Activated CD4-positive, alpha-beta memory T cell treated with anti-CD3 and anti-CD28 coated beads for 36 hours (primary cell): Measurements from ENCODE around the gene TENT4A. TPM values are rescaled to one million over a fixed set of nuclear protein-coding genes. Genes with fewer than 3 reads are reported as not detected.

ENCODE experiments used
- CTCF ChIA-PET: fragments of 350-600 bp; sonication (Branson Sonifier 250); formaldehyde crosslinking; loops from one replicate; lab custom pipeline; 2021; ENCODE audit warnings: antibody characterized with exemption, inconsistent platforms; lab: Charles Lee
- POLR2A ChIA-PET: fragments of 350-600 bp; sonication (Branson Sonifier 250); formaldehyde crosslinking; loops from one replicate; lab custom pipeline; 2021; ENCODE audit warnings: antibody characterized with exemption; lab: Charles Lee
- DNase-seq: peaks from one replicate; pipeline ENCODE4 v3.0.0-alpha.2; 2020
- H3K27ac Mint-ChIP-seq: one replicate; pipeline ENCODE4 v1.8.0; 2021; ENCODE audit warnings: mixed read lengths
- H3K27me3 Mint-ChIP-seq: one replicate; pipeline ENCODE4 v1.8.0; 2021; ENCODE audit warnings: mixed read lengths
- H3K36me3 Mint-ChIP-seq: one replicate; pipeline ENCODE4 v1.8.0; 2021; ENCODE audit warnings: mixed read lengths
- H3K4me1 Mint-ChIP-seq: one replicate; pipeline ENCODE4 v1.8.0; 2021; ENCODE audit warnings: low read depth, mixed read lengths
- H3K4me3 Mint-ChIP-seq: one replicate; pipeline ENCODE4 v1.8.0; 2021; ENCODE audit warnings: mild to moderate bottlenecking, mixed read lengths
- H3K9me3 Mint-ChIP-seq: one replicate; pipeline ENCODE4 v1.8.0; 2021; ENCODE audit warnings: mixed read lengths
- intact Hi-C: fragments of 100-400 bp; cut with micrococcal nuclease; formaldehyde crosslinking; loops from one replicate; pipeline ENCODE4 v1.15.1; 2023
- total RNA-seq, 2 experiments: library from RNA; stranded (reverse); gene quantifications; one replicate each; pipeline ENCODE4 v1.2.3, GENCODE V29; 2021

TENT4A gene
- total RNA-seq, 2 experiments from 2014 or later, result 26.6 to 29.2 TPM

DNA sequence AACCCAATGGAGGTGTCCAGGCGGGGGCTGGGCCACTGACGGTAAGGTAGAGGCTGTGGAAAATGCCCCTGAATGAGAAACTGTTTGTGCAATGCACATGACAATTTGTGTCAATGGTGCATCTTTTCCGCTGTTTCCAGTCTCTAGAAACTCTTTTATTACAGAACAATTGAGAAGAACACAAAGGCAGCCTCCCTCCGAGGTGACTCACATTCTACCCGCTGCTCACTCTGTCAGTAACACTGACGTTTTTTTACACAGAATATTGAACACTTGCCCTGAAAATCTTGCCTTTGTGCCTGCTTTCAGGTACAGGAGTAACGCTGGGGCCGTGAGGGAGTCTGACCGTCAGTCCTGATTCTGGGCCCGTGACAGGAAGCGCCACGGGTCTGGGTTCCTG lies 11.7 kb upstream of the TENT4A start:
- no peak for DNase-seq
- Mint-ChIP-seq H3K36me3 (no peaks in the 10 kb centered on the region), H3K4me1 (peaks cover 8% of the 10 kb centered on the region), H3K4me3 (no peak overlapping the region), H3K9me3 (no peaks in the 10 kb centered on the region), H3K27ac (no peak overlapping the region), H3K27me3 (peaks cover 26% of the 10 kb centered on the region)
- POLR2A ChIA-PET, result no interaction called here
- intact Hi-C loops, result no loop called here
- CTCF ChIA-PET, result no interaction called here

GRCh38 chr5:6702633-6703032 lies 10.6 kb upstream of the TENT4A start:
- H3K27ac Mint-ChIP-seq, result no peak overlapping the region
- no peak for DNase-seq
- CTCF ChIA-PET, result no interaction called here

GRCh38 chr5:6703806-6704205 lies 9.4 kb upstream of the TENT4A start:
- Mint-ChIP-seq H3K36me3 (no peaks in the 10 kb centered on the region), H3K27ac (no peak overlapping the region), H3K4me1 (peaks cover 8% of the 10 kb centered on the region), H3K27me3 (peaks cover 19% of the 10 kb centered on the region), H3K4me3 (no peak overlapping the region), H3K9me3 (no peaks in the 10 kb centered on the region)
- CTCF ChIA-PET, result no interaction called here
- POLR2A ChIA-PET, result no interaction called here
- no peak for DNase-seq
- intact Hi-C loops, result no loop called here

More at GRCh38 chr5:6702633-6703032, 10.6 kb upstream of the TENT4A start:
- no peaks in the 10 kb centered on the region for H3K9me3 Mint-ChIP-seq
- H3K27me3 Mint-ChIP-seq, result peaks cover 23% of the 10 kb centered on the region
- peaks cover 8% of the 10 kb centered on the region for H3K4me1 Mint-ChIP-seq
- POLR2A ChIA-PET, result no interaction called here
- intact Hi-C loops, result no loop called here
- no peaks in the 10 kb centered on the region for H3K36me3 Mint-ChIP-seq
- H3K4me3 Mint-ChIP-seq, result no peak overlapping the region

DNA sequence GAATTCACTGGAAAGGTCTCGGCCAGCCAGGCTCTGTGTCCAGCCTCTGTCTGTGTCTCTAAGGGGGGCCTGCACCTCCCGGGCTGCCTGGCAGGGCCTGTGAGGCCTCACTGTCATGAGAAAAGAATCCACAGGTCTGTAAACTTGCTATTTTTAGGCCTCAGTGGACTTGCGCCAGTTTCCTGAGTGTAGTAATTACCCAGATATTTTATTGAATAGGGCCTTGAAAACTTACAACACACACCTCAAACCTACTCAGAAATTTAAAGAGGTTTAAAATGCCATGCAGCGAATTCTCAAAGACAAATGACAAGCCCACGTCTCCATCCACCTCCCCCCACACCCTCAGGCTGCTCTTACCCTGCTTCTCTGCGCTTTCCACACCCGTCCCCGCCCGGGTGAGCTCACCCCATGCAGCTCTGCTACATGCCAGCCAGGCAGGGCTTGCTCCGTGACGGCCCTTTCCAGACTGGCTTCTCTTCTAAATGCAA lies 8.8 kb upstream of the TENT4A start:
- H3K4me1 Mint-ChIP-seq, result peaks cover 8% of the 10 kb centered on the region
- no peaks in the 10 kb centered on the region for H3K36me3 Mint-ChIP-seq
- DNase-seq, result no peak
- H3K4me3 Mint-ChIP-seq, result no peak overlapping the region
- ChIA-PET CTCF (no interaction called here), POLR2A (no interaction called here)
- intact Hi-C loops, result no loop called here
- no peak overlapping the region for H3K27ac Mint-ChIP-seq
- H3K27me3 Mint-ChIP-seq, result peaks cover 19% of the 10 kb centered on the region
- no peaks in the 10 kb centered on the region for H3K9me3 Mint-ChIP-seq

- H3K27me3 Mint-ChIP-seq, result peaks cover 15% of the 10 kb centered on the region
- DNase-seq, result peak; percentile 40
- H3K36me3 Mint-ChIP-seq, result no peaks in the 10 kb centered on the region
- ChIA-PET POLR2A (no interaction called here), CTCF (no interaction called here)
- peaks cover 8% of the 10 kb centered on the region for H3K4me1 Mint-ChIP-seq
- intact Hi-C loops, result no loop called here
- H3K9me3 Mint-ChIP-seq, result no peaks in the 10 kb centered on the region
- H3K4me3 Mint-ChIP-seq, result no peak overlapping the region
- no peak overlapping the region for H3K27ac Mint-ChIP-seq
Measured at GRCh38 chr5:6705088-6705487, 8.1 kb upstream of the TENT4A start.

DNA sequence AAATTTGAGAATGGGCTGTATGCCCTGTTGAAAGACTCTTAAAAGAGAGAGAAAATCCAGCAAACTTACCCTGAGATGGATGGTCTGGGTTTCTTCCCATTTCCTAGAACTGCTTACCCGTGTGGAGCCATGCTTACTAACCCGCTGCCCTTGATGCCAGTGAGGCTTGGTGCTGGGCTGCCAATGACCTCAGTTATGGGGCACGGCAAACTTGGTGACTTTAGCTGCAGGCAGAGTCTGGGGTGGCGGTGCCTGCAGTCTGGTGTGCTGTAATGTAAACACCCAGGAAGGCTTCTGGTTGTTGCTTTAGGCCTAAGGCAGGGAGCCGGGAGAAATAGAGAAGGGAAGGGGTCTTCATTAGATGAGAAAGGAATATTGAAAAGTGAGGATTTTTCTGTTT lies 7.3 kb upstream of the TENT4A start:
- POLR2A ChIA-PET, result no interaction called here
- intact Hi-C loops, result no loop called here
- Mint-ChIP-seq H3K4me1 (peaks cover 8% of the 10 kb centered on the region), H3K27ac (no peak overlapping the region), H3K36me3 (no peaks in the 10 kb centered on the region), H3K27me3 (peaks cover 8% of the 10 kb centered on the region), H3K4me3 (no peak overlapping the region), H3K9me3 (no peaks in the 10 kb centered on the region)
- CTCF ChIA-PET, result no interaction called here
- DNase-seq, result no peak

- H3K27me3 Mint-ChIP-seq, result no peaks in the 10 kb centered on the region
- no peak overlapping the region for H3K27ac Mint-ChIP-seq
- POLR2A ChIA-PET, result no interaction called here
Measured at GRCh38 chr5:6707852-6708251, 5.4 kb upstream of the TENT4A start.

DNA sequence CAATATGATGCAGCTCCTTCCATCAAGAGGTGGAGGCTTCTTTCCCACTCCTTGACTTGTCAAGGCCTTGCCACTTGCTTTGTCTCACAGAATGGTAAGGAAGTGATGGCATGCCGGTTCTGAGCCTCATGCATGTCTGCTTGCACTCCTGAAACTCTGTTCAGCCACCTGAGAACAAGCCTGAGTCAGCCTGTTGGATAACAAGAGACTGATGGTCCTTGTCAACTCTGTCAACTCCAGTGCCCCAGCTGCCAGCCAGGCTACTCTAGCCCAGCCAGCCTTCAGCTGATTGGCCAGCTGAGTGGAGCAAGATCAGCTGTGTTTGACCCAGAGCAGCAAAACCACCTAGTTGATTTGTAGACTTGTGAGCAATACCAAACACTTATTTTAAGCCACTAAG lies 4.4 kb upstream of the TENT4A start:
- H3K36me3 Mint-ChIP-seq, result no peaks in the 10 kb centered on the region
- no peaks in the 10 kb centered on the region for H3K27me3 Mint-ChIP-seq
- ChIA-PET CTCF (interaction anchor here (0.9 kb wide), 1 partner anchor 13 kb away, joined by 3 read pairs; no protein-coding TSS in a partner anchor), POLR2A (interaction anchor here (1.0 kb wide), 1 partner anchor 76 kb away, joined by 3 read pairs; the partner anchor contains the start of gene SRD5A1)
- H3K4me1 Mint-ChIP-seq, result peaks cover 16% of the 10 kb centered on the region
- H3K9me3 Mint-ChIP-seq, result no peaks in the 10 kb centered on the region
- H3K4me3 Mint-ChIP-seq, result no peak overlapping the region
- DNase-seq, result no peak
- no peak overlapping the region for H3K27ac Mint-ChIP-seq
- intact Hi-C loops, result no loop called here

More at GRCh38 chr5:6707852-6708251, 5.4 kb upstream of the TENT4A start:
- Mint-ChIP-seq H3K4me3 (no peak overlapping the region), H3K9me3 (no peaks in the 10 kb centered on the region), H3K36me3 (no peaks in the 10 kb centered on the region), H3K4me1 (peaks cover 16% of the 10 kb centered on the region)
- intact Hi-C loops, result no loop called here
- no peak for DNase-seq
- CTCF ChIA-PET, result no interaction called here

- intact Hi-C loops, result loop anchor here (5.0 kb wide), 1 partner anchor 1157 kb away; the partner anchor contains the start of genes FASTKD3 and MTRR
- Mint-ChIP-seq H3K4me3 (no peak overlapping the region), H3K27ac (no peak overlapping the region), H3K27me3 (no peaks in the 10 kb centered on the region), H3K36me3 (peaks cover 2% of the 10 kb centered on the region), H3K4me1 (peaks cover 12% of the 10 kb centered on the region), H3K9me3 (no peaks in the 10 kb centered on the region)
- ChIA-PET POLR2A (no interaction called here), CTCF (no interaction called here)
- no peak for DNase-seq
Measured at GRCh38 chr5:6710070-6710469, 3.2 kb upstream of the TENT4A start.

DNA sequence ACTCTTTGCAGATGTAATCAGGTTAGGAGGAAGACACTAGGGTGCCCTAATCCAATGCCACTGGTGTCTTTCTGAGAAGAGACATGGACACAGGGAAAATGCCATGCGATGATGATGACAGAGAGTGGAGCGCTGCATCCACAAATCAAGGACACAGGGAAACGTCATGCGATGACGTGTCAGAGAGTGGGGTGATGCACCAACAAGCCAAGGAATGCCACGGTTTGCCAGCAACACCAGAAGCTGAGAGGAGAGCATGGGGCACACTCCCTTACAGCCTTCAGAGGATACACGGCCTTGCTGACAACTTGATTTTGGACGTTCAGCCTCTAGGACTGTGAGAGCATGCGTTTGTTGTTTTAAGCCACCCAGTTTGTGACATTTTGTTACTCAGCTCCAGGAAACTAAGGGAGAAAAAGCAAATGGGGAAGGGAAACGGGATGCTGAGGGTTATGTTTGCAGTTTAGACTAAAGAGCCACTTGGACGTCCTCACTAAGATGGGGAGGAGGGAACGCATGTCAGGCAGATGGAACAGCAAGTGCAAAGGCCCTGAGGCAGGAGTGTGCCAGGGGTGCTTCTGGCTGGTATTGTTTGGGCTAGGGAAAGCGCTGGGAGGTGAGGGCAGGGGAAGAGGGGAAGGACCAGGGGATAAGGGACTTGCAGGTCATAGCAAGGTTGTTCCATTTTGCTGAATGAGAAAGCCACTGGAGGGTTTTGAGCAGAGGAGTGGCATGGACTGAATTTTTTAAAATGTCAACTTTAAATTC lies 2.5 kb upstream of the TENT4A start:
- Mint-ChIP-seq H3K9me3 (no peaks in the 10 kb centered on the region), H3K36me3 (peaks cover 4% of the 10 kb centered on the region), H3K4me3 (peak overlapping the region; percentile 28), H3K27me3 (no peaks in the 10 kb centered on the region), H3K27ac (no peak overlapping the region), H3K4me1 (peaks cover 10% of the 10 kb centered on the region)
- no peak for DNase-seq
- ChIA-PET POLR2A (interaction anchor here (1.4 to 2.7 kb wide), 3 partner anchors 19 to 332 kb away, joined by 6 to 8 read pairs (median 7); partner anchors contain the start of genes MED10, NSUN2 and SRD5A1), CTCF (no interaction called here)
- intact Hi-C loops, result loop anchor here (5.0 kb wide), 1 partner anchor 1157 kb away; the partner anchor contains the start of genes FASTKD3 and MTRR

DNA sequence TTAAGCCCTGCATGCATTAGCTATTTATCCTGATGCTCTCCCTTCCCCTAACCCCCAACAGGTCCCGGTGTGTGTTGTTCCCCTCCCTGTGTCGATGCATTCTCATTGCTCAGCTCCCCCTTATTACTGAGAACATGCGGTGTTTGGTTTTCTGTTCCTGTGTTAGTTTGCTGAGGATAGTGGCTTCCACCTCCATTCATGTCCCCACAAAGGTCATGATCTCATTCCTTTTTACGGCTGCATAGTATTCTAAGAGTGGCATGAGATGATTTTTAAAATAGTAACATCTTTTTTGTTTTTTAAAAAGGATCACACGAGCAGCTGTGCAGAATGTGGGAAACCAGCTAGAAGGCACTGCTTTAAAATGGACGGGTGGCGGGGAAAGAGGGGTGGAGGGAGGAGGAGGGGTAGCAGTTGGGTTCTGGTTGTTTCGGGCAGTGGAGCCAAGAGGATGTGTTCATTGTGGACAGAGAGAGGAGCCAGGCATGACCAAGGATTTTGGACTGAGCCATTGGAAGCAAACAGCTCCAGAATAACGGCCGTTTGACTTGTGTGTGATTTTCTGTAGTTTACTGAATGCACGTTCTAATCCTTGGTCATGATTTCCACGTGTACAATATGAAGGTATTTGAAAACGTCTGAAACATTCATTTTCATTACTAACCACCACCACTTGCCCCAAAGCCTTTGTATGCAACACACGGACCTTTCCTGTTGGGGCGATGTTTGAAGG lies 1.7 kb upstream of the TENT4A start:
- intact Hi-C loops, result loop anchor here (1.0 to 5.0 kb wide), 2 partner anchors 26 to 1156 kb away; partner anchors contain the start of genes FASTKD3 and MTRR
- ChIA-PET CTCF (no interaction called here), POLR2A (interaction anchor here (1.4 to 2.7 kb wide), 5 partner anchors 18 to 333 kb away, joined by 3 to 8 read pairs (median 6); partner anchors contain the start of genes MED10, NSUN2 and SRD5A1)
- Mint-ChIP-seq H3K4me1 (peaks cover 18% of the 10 kb centered on the region), H3K4me3 (peak overlapping the region; percentile 81), H3K36me3 (peaks cover 12% of the 10 kb centered on the region), H3K9me3 (no peaks in the 10 kb centered on the region), H3K27ac (peak overlapping the region; percentile 91), H3K27me3 (no peaks in the 10 kb centered on the region)
- no peak for DNase-seq

DNA sequence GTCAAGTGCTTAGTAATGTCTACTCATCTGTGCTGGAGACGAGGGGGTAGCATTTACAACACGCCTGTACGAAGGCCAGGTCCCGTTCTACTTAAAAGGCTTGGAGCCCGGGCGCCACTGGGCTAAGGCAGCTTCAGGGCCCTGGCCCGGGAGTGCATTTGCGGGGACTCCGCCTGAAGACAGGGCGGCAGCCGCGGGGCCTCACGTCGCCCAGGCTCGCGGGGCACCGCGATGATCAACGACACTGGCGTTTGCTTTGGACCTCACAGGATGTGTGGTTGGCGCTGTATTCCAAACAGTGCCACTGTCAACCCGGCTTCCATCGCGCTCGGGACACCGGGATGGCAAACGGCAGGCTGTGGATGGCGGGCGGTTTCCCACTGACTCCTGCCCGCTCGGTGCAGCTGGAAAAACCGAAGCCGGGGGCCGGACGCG lies 1.1 kb upstream of the TENT4A start:
- DNase-seq, result peak; percentile 68
- Mint-ChIP-seq H3K4me3 (peak overlapping the region; percentile 81), H3K27me3 (no peaks in the 10 kb centered on the region), H3K9me3 (no peaks in the 10 kb centered on the region), H3K36me3 (peaks cover 15% of the 10 kb centered on the region), H3K27ac (peak overlapping the region; percentile 91), H3K4me1 (peaks cover 24% of the 10 kb centered on the region)
- POLR2A ChIA-PET, result interaction anchor here (1.4 to 2.7 kb wide), 5 partner anchors 17 to 334 kb away, joined by 3 to 8 read pairs (median 6); partner anchors contain the start of genes MED10, NSUN2 and SRD5A1
- CTCF ChIA-PET, result no interaction called here
- intact Hi-C loops, result loop anchor here (1.0 to 5.0 kb wide), 2 partner anchors 25 to 1155 kb away; partner anchors contain the start of genes FASTKD3 and MTRR
